CD14-positive monocyte (primary cell): ENCODE data around the gene COL27A1. TPM values are rescaled to one million over a fixed set of nuclear protein-coding genes. Genes with fewer than 3 reads are reported as not detected.

ENCODE experiments used
- DNase-seq, 3 donors: peaks; one replicate each; pipeline ENCODE4 v3.0.0-alpha.2; 2011 to 2022
- H2AFZ ChIP-seq: 2 replicates; pipeline ENCODE4 v1.6.0; 2012; ENCODE audit warnings: mild to moderate bottlenecking, low read depth, low read length, inconsistent platforms; ENCODE audit not compliant: insufficient read depth, poor library complexity, severe bottlenecking
- H3K27ac ChIP-seq, 2 donors: 1 replicate in 1 of 2; 2 replicates in 1 of 2; pipeline ENCODE4 v1.5.1; 2012 to 2013; ENCODE audit warnings: low read length in 2 of 2, control low read depth in 1 of 2, inconsistent platforms in 1 of 2, low read depth in 1 of 2, mild to moderate bottlenecking in 1 of 2
- H3K27me3 ChIP-seq, 2 donors: one replicate each; pipeline versions ENCODE4 v1.6.0 to v1.6.1; 2011 to 2013; ENCODE audit warnings: low read length in 2 of 2; ENCODE audit not compliant: control insufficient read depth in 2 of 2, insufficient read depth in 2 of 2
- H3K36me3 ChIP-seq, 2 donors: replicated peaks in 1 of 2; 1 replicate in 1 of 2; 2 replicates in 1 of 2; pipeline versions ENCODE4 v1.5.1 to v1.6.1; 2012 to 2013; ENCODE audit warnings: low read length in 2 of 2, control low read depth in 1 of 2, inconsistent platforms in 1 of 2, mild to moderate bottlenecking in 1 of 2; ENCODE audit not compliant: insufficient read depth in 2 of 2, control insufficient read depth in 1 of 2
- H3K4me1 ChIP-seq, 2 donors: 1 replicate in 1 of 2; 2 replicates in 1 of 2; pipeline versions ENCODE4 v1.5.1 to v1.6.1; 2012 to 2013; ENCODE audit warnings: low read length in 2 of 2, control low read depth in 1 of 2, inconsistent platforms in 1 of 2, mild to moderate bottlenecking in 1 of 2, moderate library complexity in 1 of 2; ENCODE audit not compliant: insufficient read depth in 2 of 2, control insufficient read depth in 1 of 2
- H3K4me2 ChIP-seq: replicated peaks from 2 replicates; pipeline ENCODE3; 2012; ENCODE audit warnings: low read length, moderate library complexity, mild to moderate bottlenecking; ENCODE audit not compliant: poor library complexity, severe bottlenecking; ENCODE audit errors: extremely low read depth
- H3K4me3 ChIP-seq, 3 experiments: fragments of 200-600 bp in 1 of 3; sonication (generic) in 1 of 3; replicated peaks in 1 of 3; 1 replicate in 2 of 3; 2 replicates in 1 of 3; pipeline ENCODE4 v1.5.1; 2011 to 2013; ENCODE audit warnings: low read length in 3 of 3, mild to moderate bottlenecking in 3 of 3, control low read depth in 2 of 3, low read depth in 2 of 3, inconsistent platforms in 1 of 3, moderate library complexity in 1 of 3
- H3K79me2 ChIP-seq: 2 replicates; pipeline ENCODE4 v1.6.0; 2012; ENCODE audit warnings: mild to moderate bottlenecking, control low read depth, inconsistent platforms, low read length, moderate library complexity; ENCODE audit not compliant: insufficient read depth
- H3K9ac ChIP-seq: 2 replicates; pipeline ENCODE4 v1.6.0; 2017; ENCODE audit warnings: low read length, mild to moderate bottlenecking; ENCODE audit not compliant: insufficient read depth, poor library complexity, severe bottlenecking
- H3K9me3 ChIP-seq, 2 donors: replicated peaks in 1 of 2; 1 replicate in 1 of 2; 2 replicates in 1 of 2; pipeline versions ENCODE4 v1.5.1 to v1.6.1; 2012 to 2013; ENCODE audit warnings: low read length in 2 of 2, control low read depth in 1 of 2; ENCODE audit not compliant: control insufficient read depth in 1 of 2, insufficient read depth in 1 of 2
- H4K20me1 ChIP-seq: 2 replicates; pipeline ENCODE4 v1.6.0; 2012; ENCODE audit warnings: mild to moderate bottlenecking, low read length, control low read depth, moderate library complexity; ENCODE audit not compliant: insufficient read depth
- H3K27ac Mint-ChIP-seq, 7 donors: one replicate each; pipeline ENCODE4 v1.8.0; 2020; ENCODE audit warnings: mild to moderate bottlenecking in 7 of 7, mixed read lengths in 7 of 7, moderate library complexity in 6 of 7, inconsistent platforms in 2 of 7
- H3K27me3 Mint-ChIP-seq, 3 donors: one replicate each; pipeline ENCODE4 v1.8.0; 2021 to 2022; ENCODE audit warnings: low read depth in 3 of 3, mild to moderate bottlenecking in 3 of 3, mixed read lengths in 3 of 3, moderate library complexity in 3 of 3, inconsistent platforms in 1 of 3
- H3K36me3 Mint-ChIP-seq, 2 donors: one replicate each; pipeline ENCODE4 v1.8.0; 2020; ENCODE audit warnings: mixed read lengths in 2 of 2, inconsistent platforms in 1 of 2, mild to moderate bottlenecking in 1 of 2
- H3K4me1 Mint-ChIP-seq: one replicate; pipeline ENCODE4 v1.8.0; 2020; ENCODE audit warnings: mild to moderate bottlenecking, mixed read lengths
- H3K4me3 Mint-ChIP-seq, 2 donors: one replicate each; pipeline ENCODE4 v1.8.0; 2020; ENCODE audit warnings: mild to moderate bottlenecking in 2 of 2, mixed read lengths in 2 of 2, moderate library complexity in 1 of 2
- H3K9me3 Mint-ChIP-seq, 7 donors: one replicate each; pipeline ENCODE4 v1.8.0; 2020 to 2022; ENCODE audit warnings: mixed read lengths in 7 of 7, mild to moderate bottlenecking in 6 of 7, moderate library complexity in 6 of 7, inconsistent platforms in 2 of 7
- WGBS: methylation state at CpG from one replicate; pipeline ENCODE4 v1.1.5; 2013; ENCODE audit warnings: missing lambda C conversion rate; ENCODE audit not compliant: insufficient coverage; 5-methylcytosine and 5-hydroxymethylcytosine counted together
- intact Hi-C, 2 donors: fragments of 100-400 bp; cut with micrococcal nuclease; formaldehyde crosslinking; loops; one replicate each; pipeline versions ENCODE4 v1.15.0 to v1.15.1; 2023
- polyA plus RNA-seq, 3 donors: library from polyadenylated mRNA; depleted of rRNA in 1 of 3; unstranded in 2 of 3; stranded (reverse) in 1 of 3; fragments of 300-500 nt in 2 of 3; fragments of >200 nt in 1 of 3; fragmentation: Illumina TruSeq in 2 of 3; gene quantifications; 1 replicate in 2 of 3; 2 replicates in 1 of 3; pipeline ENCODE4 v1.2.3, GENCODE V29; 2012 to 2021
- TF ChIP-seq, protein P1 (sequence below): fragments of 200-600 bp; IDR thresholded peaks from one replicate; pipeline ENCODE4 v1.8.0; 2022; ENCODE audit warnings: antibody characterized with exemption, mild to moderate bottlenecking

The COL27A1 gene
- polyA plus RNA-seq, 3 donors, result 0.03 TPM; not detected in 2

DNA sequence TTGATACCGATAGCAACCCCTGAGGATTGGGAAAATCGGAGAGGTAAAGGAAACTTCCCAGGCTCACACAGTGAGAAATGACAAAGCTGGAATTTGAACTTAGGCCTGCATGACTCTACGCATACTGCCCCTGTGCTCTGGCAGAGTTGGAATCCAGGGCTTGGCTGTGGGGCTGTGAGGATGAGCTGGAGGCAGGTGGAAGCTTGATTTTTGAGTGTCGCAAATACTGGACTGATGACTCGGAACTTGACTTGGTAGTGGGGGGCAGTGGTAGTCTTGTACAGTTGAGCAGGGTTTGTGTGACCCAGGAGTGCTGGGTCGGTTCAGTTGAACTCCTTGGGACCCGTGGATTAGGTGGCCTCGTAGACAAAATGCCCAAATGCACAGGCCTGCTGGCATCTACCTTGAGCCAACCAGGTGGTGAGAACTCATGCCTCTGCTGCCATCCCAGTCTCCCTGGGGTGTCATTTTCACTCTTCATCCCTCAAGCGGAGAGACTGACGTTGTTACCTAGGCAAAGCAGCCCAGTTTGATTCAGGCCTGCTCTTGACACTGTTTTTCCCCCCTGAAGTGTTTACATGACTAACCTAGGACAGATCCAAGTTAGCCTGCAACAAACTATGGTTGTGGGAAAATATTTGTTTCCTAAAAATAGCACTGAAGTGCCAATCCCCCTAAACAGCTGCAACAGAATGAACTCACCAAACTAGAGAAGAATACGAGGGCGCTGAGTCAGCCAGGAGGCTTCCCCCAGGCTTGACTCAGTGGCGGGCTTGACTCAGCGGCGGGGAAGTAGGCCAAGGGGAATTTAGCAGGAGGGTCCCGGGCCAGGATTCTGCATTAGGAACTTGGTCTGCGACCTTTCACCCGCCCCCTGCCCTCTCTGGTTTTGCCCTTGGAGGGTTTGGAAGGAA is 121.8 kb downstream of the COL27A1 start:
- Mint-ChIP-seq H3K4me1 (no peaks in the 10 kb centered on the region), H3K9me3 (peaks cover 0 to 3% (median 0%) of the 10 kb centered on the region in 7 donors), H3K27me3 (peaks cover 3 to 8% (median 6%) of the 10 kb centered on the region in 3 donors), H3K27ac (no peak overlapping the region), H3K36me3 (no peaks in the 10 kb centered on the region), H3K4me3 (peak overlapping the region in 1 of 2 donors; percentile 3)
- H3K27me3 ChIP-seq, result no peaks in the 10 kb centered on the region
- H3K79me2 ChIP-seq, result no peaks in the 10 kb centered on the region
- intact Hi-C loops, result no loop called here
- no peaks in the 10 kb centered on the region for H3K9me3 ChIP-seq
- TF ChIP-seq, protein P1, sequence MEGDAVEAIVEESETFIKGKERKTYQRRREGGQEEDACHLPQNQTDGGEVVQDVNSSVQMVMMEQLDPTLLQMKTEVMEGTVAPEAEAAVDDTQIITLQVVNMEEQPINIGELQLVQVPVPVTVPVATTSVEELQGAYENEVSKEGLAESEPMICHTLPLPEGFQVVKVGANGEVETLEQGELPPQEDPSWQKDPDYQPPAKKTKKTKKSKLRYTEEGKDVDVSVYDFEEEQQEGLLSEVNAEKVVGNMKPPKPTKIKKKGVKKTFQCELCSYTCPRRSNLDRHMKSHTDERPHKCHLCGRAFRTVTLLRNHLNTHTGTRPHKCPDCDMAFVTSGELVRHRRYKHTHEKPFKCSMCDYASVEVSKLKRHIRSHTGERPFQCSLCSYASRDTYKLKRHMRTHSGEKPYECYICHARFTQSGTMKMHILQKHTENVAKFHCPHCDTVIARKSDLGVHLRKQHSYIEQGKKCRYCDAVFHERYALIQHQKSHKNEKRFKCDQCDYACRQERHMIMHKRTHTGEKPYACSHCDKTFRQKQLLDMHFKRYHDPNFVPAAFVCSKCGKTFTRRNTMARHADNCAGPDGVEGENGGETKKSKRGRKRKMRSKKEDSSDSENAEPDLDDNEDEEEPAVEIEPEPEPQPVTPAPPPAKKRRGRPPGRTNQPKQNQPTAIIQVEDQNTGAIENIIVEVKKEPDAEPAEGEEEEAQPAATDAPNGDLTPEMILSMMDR, result no peak
- no peaks in the 10 kb centered on the region for H3K36me3 ChIP-seq
- H2AFZ ChIP-seq, result no peak overlapping the region
- no peak overlapping the region for H3K9ac ChIP-seq
- no peak for DNase-seq
- no peak overlapping the region for H3K4me2 ChIP-seq
- H3K4me1 ChIP-seq, result no peaks in the 10 kb centered on the region
- no peak overlapping the region for H3K27ac ChIP-seq
- 87% methylated on average over 8 of the region's 18 CpGs for WGBS
- no peaks in the 10 kb centered on the region for H4K20me1 ChIP-seq
- no peak overlapping the region for H3K4me3 ChIP-seq

DNA sequence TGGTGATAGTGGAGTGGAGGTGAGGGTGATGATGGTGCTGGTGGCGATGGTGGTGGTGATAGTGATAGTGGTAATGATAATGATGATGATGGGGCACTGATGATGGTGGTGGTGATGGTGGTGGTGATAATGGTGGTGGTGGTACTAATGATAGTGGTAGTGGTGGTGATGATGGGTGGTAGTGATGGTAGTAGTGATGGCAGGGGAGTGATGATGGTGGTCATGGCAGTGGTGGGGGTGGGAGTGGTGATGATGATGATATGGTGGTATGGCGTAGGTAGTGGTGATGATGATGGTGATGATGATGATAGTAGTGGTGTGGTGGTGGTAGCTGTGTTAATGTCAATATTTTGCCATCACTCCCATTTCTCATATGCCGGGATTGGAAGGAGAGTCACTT is 123.0 kb downstream of the COL27A1 start:
- no peak for DNase-seq
- Histone ChIP-seq H3K36me3 (no peaks in the 10 kb centered on the region), H2AFZ (no peak overlapping the region), H3K4me3 (no peak overlapping the region), H3K4me2 (no peak overlapping the region), H3K4me1 (peaks cover 4% of the 10 kb centered on the region in 2 donors), H4K20me1 (no peaks in the 10 kb centered on the region), H3K27me3 (no peaks in the 10 kb centered on the region), H3K27ac (no peak overlapping the region), H3K9me3 (no peaks in the 10 kb centered on the region), H3K79me2 (no peaks in the 10 kb centered on the region), H3K9ac (no peak overlapping the region)
- intact Hi-C loops, result no loop called here
- Mint-ChIP-seq H3K9me3 (peaks cover 0 to 3% (median 0%) of the 10 kb centered on the region in 7 donors), H3K27ac (no peak overlapping the region), H3K27me3 (peaks cover 3 to 8% (median 6%) of the 10 kb centered on the region in 3 donors), H3K36me3 (no peaks in the 10 kb centered on the region), H3K4me1 (peaks cover 5% of the 10 kb centered on the region), H3K4me3 (no peak overlapping the region)
- WGBS, result no CpG with 5 or more reads among the region's 3 CpGs
- TF ChIP-seq, protein P1, result no peak
